IMR-90 (cell line): ENCODE measurements around the gene CPO. TPM values are rescaled to one million over a fixed set of nuclear protein-coding genes. Genes with fewer than 3 reads are reported as not detected.

Experiments
- ATAC-seq: fragments of 200-7000 bp; cut with Tn5 transposase; 2 replicates; pipeline ENCODE4 v1.9.1; 2020; ENCODE audit warnings: low read depth, mild to moderate bottlenecking, moderate library complexity
- BruUV-seq: library from RNA; stranded (reverse); fragments of 400-500 nt; replicated peaks from 2 replicates; lab custom pipeline; 2021; lab: Mats Ljungman, UMichigan
- CTCF ChIA-PET: fragments of 300-600 bp; formaldehyde crosslinking; extraction: SDS; loops from one replicate; lab custom pipeline; 2021; ENCODE audit warnings: antibody characterized with exemption; lab: Yijun Ruan, JAX
- POLR2A ChIA-PET: fragments of 300-600 bp; sonication (Branson Sonifier 250); formaldehyde crosslinking; loops from one replicate; lab custom pipeline; 2022; ENCODE audit warnings: antibody characterized with exemption; ENCODE audit not compliant: unreplicated experiment; lab: Charles Lee
- DNase-seq: peaks from one replicate; pipeline ENCODE4 v3.0.0; 2013
- H2AFZ ChIP-seq: replicated peaks from 2 replicates; pipeline ENCODE3; 2013; ENCODE audit warnings: low read length, mild to moderate bottlenecking; ENCODE audit not compliant: poor library complexity
- H2AK5ac ChIP-seq: 2 replicates; pipeline ENCODE4 v1.6.1; 2013; ENCODE audit warnings: low read depth, low read length, inconsistent platforms
- H2AK9ac ChIP-seq: replicated peaks from 2 replicates; pipeline ENCODE3; 2013; ENCODE audit warnings: mild to moderate bottlenecking, low read depth, low read length, moderate library complexity; ENCODE audit not compliant: poor library complexity
- H2BK120ac ChIP-seq: 2 replicates; pipeline ENCODE4 v1.6.1; 2013; ENCODE audit warnings: low read depth, low read length, inconsistent platforms
- H2BK15ac ChIP-seq: 3 replicates; pipeline ENCODE4 v1.6.1; 2013; ENCODE audit warnings: low read depth, low read length, inconsistent platforms
- H2BK20ac ChIP-seq: 2 replicates; pipeline ENCODE4 v1.6.1; 2013; ENCODE audit warnings: low read depth, mild to moderate bottlenecking, inconsistent platforms, low read length, moderate library complexity
- H2BK5ac ChIP-seq: 2 replicates; pipeline ENCODE4 v1.6.1; 2013; ENCODE audit warnings: mild to moderate bottlenecking, low read depth, low read length, inconsistent platforms; ENCODE audit not compliant: poor library complexity, severe bottlenecking
- H3K14ac ChIP-seq: replicated peaks from 2 replicates; pipeline ENCODE4 v1.6.1; 2013; ENCODE audit warnings: low read depth, low read length, inconsistent platforms
- H3K18ac ChIP-seq: 2 replicates; pipeline ENCODE4 v1.6.1; 2013; ENCODE audit warnings: low read depth, low read length, control low read depth
- H3K23ac ChIP-seq: 2 replicates; pipeline ENCODE4 v1.6.1; 2013; ENCODE audit warnings: low read depth, low read length, inconsistent platforms
- H3K27ac ChIP-seq: 2 replicates; pipeline ENCODE4 v1.5.1; 2013; ENCODE audit warnings: mild to moderate bottlenecking, control low read depth, low read length; ENCODE audit not compliant: insufficient read depth
- H3K27me3 ChIP-seq: 2 replicates; pipeline ENCODE4 v1.6.1; 2013; ENCODE audit warnings: low read length; ENCODE audit not compliant: control insufficient read depth, insufficient read depth
- H3K36me3 ChIP-seq: 2 replicates; pipeline ENCODE4 v1.6.1; 2013; ENCODE audit warnings: low read length, mixed read lengths; ENCODE audit not compliant: control insufficient read depth, insufficient read depth
- H3K4ac ChIP-seq: 2 replicates; pipeline ENCODE4 v1.6.1; 2013; ENCODE audit warnings: low read depth, low read length, inconsistent platforms
- H3K4me1 ChIP-seq: 2 replicates; pipeline ENCODE4 v1.6.1; 2013; ENCODE audit warnings: low read length, mixed read lengths; ENCODE audit not compliant: control insufficient read depth, insufficient read depth
- H3K4me2 ChIP-seq: 2 replicates; pipeline ENCODE4 v1.6.1; 2013; ENCODE audit warnings: low read depth, mild to moderate bottlenecking, control low read depth, low read length, moderate library complexity
- H3K4me3 ChIP-seq: 2 replicates; pipeline ENCODE4 v1.5.1; 2013; ENCODE audit warnings: low read depth, mild to moderate bottlenecking, control low read depth, low read length, moderate library complexity; ENCODE audit not compliant: insufficient read depth
- H3K56ac ChIP-seq: 2 replicates; pipeline ENCODE4 v1.6.1; 2013; ENCODE audit warnings: low read length, inconsistent platforms; ENCODE audit not compliant: insufficient read depth; ENCODE audit errors: extremely low read depth
- H3K79me1 ChIP-seq, 2 experiments: 2 replicates each; pipeline ENCODE4 v1.6.1; 2013; ENCODE audit warnings: low read length in 2 of 2, inconsistent platforms in 1 of 2, low read depth in 1 of 2
- H3K9ac ChIP-seq: 2 replicates; pipeline ENCODE4 v1.6.1; 2013; ENCODE audit warnings: low read depth, low read length, control low read depth
- H3K9me1 ChIP-seq: 2 replicates; pipeline ENCODE4 v1.6.1; 2013; ENCODE audit warnings: low read length, inconsistent platforms; ENCODE audit not compliant: insufficient read depth
- H3K9me3 ChIP-seq: 2 replicates; pipeline ENCODE4 v1.6.1; 2013; ENCODE audit warnings: low read length; ENCODE audit not compliant: control insufficient read depth, insufficient read depth
- H4K20me1 ChIP-seq: 2 replicates; pipeline ENCODE4 v1.6.1; 2013; ENCODE audit warnings: low read length, inconsistent platforms; ENCODE audit not compliant: insufficient read depth
- H4K5ac ChIP-seq: 2 replicates; pipeline ENCODE4 v1.6.1; 2013; ENCODE audit warnings: mild to moderate bottlenecking, low read depth, low read length, control low read depth
- H4K8ac ChIP-seq, 2 experiments: 2 replicates each; pipeline ENCODE4 v1.6.1; 2013; ENCODE audit warnings: low read depth in 2 of 2, low read length in 2 of 2, control low read depth in 1 of 2, inconsistent platforms in 1 of 2
- H4K91ac ChIP-seq: 2 replicates; pipeline ENCODE4 v1.6.1; 2013; ENCODE audit warnings: low read depth, low read length, inconsistent platforms; ENCODE audit not compliant: insufficient read depth
- CHD1 ChIP-seq: IDR thresholded peaks from 2 replicates; pipeline ENCODE4 v1.6.1; 2012; ENCODE audit warnings: low read depth, low read length, improper control_type of control experiment
- WGBS, 2 experiments: methylation state at CpG; one replicate each; pipeline versions ENCODE4 v1.1.5 to v1.1.7; 2013; ENCODE audit warnings: missing lambda C conversion rate in 2 of 2; ENCODE audit not compliant: insufficient read length in 1 of 2; ENCODE audit errors: extremely low coverage in 2 of 2; 5-methylcytosine and 5-hydroxymethylcytosine counted together
- dilution Hi-C: fragments of 300-500 bp; cut with HindIII; formaldehyde crosslinking; loops from one replicate; pipeline ENCODE4 v1.14.3; 2018; ENCODE audit warnings: low sequenced_read_pairs; ENCODE audit not compliant: unreplicated experiment
- in situ Hi-C: fragments of 300-500 bp; cut with MboI; formaldehyde crosslinking; loops from 3 replicates; pipeline ENCODE4 v1.14.3; 2019; ENCODE audit warnings: low sequenced_read_pairs, inconsistent platforms, mixed read lengths
- intact Hi-C: fragments of 100-400 bp; cut with micrococcal nuclease; formaldehyde crosslinking; loops from 2 replicates; pipeline ENCODE4 v1.10.0; 2022
- polyA plus RNA-seq, 3 experiments: library from polyadenylated mRNA; depleted of rRNA; stranded (reverse); fragments of >200 nt; gene quantifications; 2 replicates each; pipeline ENCODE4 v1.2.3, GENCODE V29; 2012; ENCODE audit warnings: low replicate concordance in 1 of 3
- total RNA-seq: library from RNA; depleted of rRNA; stranded (reverse); fragments of >200 nt; gene quantifications from 2 replicates; pipeline ENCODE4 v1.2.3, GENCODE V29; 2012

The CPO gene
- total and polyA plus RNA-seq, 2 of the 4 experiments (the other 2 are of a cell fraction) = not detected

GRCh38 chr2:206979365-206979764, 40.0 kb downstream of the CPO start:
- Histone ChIP-seq H3K4me2 (no peak overlapping the region), H3K4me3 (no peak overlapping the region), H3K36me3 (no peaks in the 10 kb centered on the region), H3K56ac (no peak overlapping the region), H4K20me1 (no peaks in the 10 kb centered on the region), H3K14ac (no peak overlapping the region), H2AK5ac (no peak overlapping the region), H3K27me3 (peaks cover 5% of the 10 kb centered on the region), H3K4ac (no peak overlapping the region), H2AFZ (no peak overlapping the region), H3K23ac (no peak overlapping the region), H3K9ac (no peak overlapping the region), H3K79me1 (peaks cover 3 to 4% of the 10 kb centered on the region in 2 experiments; a peak in 1 of 4 replicates), H4K5ac (no peak overlapping the region), H3K18ac (no peak overlapping the region), H3K4me1 (peaks cover 9% of the 10 kb centered on the region), H3K9me1 (no peaks in the 10 kb centered on the region), H2BK120ac (no peak overlapping the region), H2BK5ac (no peak overlapping the region), H2BK15ac (no peak overlapping the region), H2BK20ac (no peak overlapping the region), H4K91ac (no peak overlapping the region), H2AK9ac (no peak overlapping the region), H4K8ac (no peak overlapping the region), H3K27ac (no peak overlapping the region), H3K9me3 (peaks cover 2% of the 10 kb centered on the region; the same call in 1 of the 2 replicates)
- WGBS, 2 experiments = 100% methylated on average over 2 of the region's 3 CpGs; no CpG with 5 or more reads in 1 of the 2 experiments
- in situ Hi-C loops = no loop called here
- dilution Hi-C loops = no loop called here
- no TSS peak for BruUV-seq
- ChIA-PET CTCF (no interaction called here), POLR2A (no interaction called here)
- intact Hi-C loops = no loop called here
- ATAC-seq (no peak), DNase-seq (no peak)
- TF ChIP-seq CHD1 = no peak
